A172 (cell line): Measurements from ENCODE around the gene PPP1CB. TPM values are rescaled to one million over a fixed set of nuclear protein-coding genes. Genes with fewer than 3 reads are reported as not detected.
"Not testable (repeated sequence)": the region's sequence is repeated elsewhere in the genome, so short reads cannot be mapped to it uniquely, and the experiment has no call there.

Experiments
- DNase-seq: peaks from one replicate; pipeline ENCODE4 v3.0.0-alpha.2; 2015; ENCODE audit warnings: low spot score
- total RNA-seq: library from RNA; depleted of rRNA; stranded (reverse); fragments of >200 nt; shearing (Covaris generic); gene quantifications from 2 replicates; pipeline ENCODE4 v1.2.3, GENCODE V29; 2014; rRNA removed

Gene PPP1CB
- 187 and 226 TPM in 2 replicates for total RNA-seq

DNA sequence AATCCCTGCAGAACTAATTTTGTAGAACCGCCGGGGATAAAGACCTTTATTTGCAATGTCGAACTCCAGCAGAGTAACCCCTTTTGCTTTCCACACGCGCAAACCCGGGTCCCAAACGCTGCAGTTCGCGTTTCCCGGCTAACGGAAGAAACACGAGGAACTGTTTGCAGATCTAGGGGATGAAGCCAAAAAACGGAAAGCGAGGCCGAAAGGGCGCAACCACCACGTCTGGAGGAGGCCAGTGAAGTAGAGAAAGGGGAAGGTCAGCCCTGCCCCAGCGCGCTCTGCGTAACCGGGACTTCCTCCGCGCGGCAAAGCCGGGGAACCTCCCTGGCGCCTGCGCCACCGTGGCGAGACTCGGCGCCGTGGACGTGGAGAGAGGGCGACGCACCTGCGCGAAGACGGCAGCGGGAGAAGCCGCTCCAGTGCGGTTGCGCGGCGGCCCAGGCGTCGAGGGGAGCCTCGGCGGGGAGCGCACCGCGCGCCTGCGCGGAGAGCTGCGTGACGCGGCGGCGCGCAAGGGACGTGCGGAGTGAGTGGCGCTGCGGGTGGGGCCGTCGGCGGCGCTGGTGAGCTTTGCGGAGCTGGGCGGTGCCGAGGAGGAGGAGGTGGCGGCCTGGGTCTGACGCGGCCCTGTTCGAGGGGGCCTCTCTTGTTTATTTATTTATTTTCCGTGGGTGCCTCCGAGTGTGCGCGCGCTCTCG is at the start of gene PPP1CB:
Gene PPP1CB, plus strand, starts transcription at position 579 of the 704 bp plus-strand sequence. CDS start 295 bp downstream, outside the sequence.
- peak; percentile 90 for DNase-seq

DNA sequence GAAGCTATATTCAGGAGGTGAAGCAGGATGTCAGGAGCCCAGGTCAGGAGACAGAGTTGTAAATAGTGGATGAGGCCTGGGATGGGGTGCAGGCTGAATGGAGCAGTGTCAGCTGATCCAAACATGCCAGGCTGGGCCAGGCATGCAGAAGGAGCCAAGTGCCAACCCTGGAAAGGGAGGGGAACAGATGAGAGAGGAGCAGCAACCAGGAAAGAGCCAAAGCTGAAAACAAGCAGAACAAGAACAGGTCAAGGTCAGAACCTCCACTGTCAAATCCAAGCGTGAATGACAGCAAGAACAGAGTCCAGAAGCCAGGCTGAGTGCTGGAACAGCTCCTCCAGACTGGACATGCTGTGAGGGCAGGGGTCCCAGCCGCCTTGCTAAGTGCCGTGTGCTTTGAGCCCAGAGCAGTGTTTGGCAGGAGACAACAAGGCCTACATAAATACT is 49.2 kb upstream of the PPP1CB start:
- no peak for DNase-seq

DNA sequence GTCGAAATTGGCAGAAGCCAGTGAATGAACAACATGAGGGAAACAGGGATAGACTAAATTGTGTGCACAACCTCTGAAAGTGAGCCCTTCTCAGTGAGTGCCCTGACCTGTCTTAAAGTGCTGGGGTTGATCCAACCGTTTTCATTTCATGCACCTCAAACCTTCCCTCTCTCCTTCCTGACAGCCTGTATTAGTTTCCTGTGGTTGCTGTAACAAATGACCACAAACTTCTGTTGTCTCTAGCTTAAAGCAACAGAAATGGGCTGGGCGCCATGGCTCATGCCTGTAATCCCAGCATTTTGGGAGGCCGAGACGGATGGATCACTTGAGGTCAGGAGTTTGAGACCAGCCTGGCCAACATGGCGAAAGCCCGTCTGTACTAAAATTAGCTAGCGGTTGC is 48.8 kb upstream of the PPP1CB start:
- no peak for DNase-seq

DNA sequence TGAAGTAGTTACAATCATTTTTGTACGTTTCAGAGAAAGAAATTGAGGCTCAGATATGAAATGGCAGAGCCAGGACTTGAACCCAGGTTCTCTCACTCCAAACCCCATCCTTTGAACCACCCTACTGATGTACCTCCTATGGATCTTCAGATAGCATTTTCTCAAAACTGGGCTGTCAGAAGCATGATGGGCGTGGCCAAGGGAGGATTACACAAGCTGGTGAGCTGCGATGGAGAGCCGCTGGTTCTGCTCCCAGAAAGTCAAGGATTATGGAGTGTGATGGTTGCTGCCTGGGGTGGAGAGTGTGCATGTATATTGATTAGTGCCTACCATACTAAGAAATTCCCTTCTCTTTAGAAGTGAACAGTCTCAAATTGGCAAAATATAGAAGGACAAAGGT is 47.0 kb upstream of the PPP1CB start:
- DNase-seq, result no peak

DNA sequence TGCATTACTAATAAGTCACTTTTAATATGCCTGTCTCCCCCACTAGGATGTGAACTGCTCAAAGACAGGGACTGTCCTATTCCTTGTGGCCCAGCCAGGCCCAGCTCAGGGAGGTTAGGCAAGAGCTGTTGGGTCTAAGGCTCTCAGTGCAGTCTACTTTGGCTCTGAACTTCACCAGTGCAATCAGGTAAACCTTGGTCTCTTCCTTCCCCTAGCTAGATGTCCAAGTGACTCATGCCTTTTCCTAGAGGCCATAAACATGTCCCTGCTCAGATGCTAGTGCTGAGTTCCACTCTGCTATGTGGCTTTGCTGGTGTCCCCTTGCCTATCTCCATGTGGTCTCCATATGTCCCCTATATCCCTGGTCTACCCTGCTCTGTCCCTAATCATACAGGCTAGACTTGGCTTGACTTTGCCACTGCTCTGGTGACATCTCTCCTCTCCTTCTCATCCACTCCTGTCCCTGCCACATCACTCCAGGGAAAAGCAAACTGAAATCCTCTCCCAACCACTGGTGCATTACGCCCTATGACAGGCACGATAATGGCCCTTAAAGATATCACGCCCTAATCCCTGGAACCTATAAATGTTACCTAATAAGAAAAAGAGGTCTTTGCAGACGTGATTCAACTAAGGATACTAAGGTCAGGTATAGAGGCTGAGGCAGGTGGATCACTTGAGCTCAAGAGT is 45.7 kb upstream of the PPP1CB start:
- DNase-seq, result no peak

DNA sequence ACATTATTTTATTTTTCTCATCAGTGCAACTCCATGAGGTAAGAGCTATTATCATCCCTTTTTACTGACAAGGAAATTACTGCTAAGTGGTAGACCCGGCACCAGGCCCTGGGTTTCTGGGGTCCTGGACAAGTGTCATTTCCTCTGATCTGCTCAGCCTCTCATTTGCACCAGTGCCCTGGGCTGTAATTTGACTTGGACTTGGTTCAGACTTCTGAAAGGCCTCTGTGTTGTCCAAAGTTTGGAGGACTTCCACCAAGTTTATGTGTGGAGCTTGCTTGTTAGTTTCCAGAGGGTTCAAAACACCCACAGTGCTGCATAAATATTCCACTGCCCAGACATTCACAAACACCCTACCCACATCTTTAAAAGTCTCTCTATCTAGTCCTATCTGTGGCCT is 44.0 kb upstream of the PPP1CB start:
- no peak for DNase-seq

DNA sequence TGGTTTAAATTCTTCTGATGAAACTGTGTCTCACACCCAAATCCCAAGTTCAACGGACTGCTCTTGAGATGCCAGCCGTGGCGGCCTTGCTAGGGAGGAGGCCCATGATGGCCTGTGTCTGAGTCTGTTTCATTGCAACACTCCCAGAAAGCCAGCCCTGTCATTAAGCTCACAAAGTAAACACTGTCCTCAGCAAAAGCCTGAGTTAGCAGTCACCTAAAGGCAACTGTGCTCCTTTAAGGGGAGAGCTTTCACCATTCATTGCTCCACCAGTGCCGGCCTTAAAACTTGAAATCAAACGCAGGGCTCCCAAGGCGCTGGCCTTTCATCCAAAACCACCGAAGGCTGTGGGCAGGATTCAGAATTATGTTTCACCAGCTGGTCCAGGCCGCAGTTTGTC is 42.5 kb upstream of the PPP1CB start:
- no peak for DNase-seq

DNA sequence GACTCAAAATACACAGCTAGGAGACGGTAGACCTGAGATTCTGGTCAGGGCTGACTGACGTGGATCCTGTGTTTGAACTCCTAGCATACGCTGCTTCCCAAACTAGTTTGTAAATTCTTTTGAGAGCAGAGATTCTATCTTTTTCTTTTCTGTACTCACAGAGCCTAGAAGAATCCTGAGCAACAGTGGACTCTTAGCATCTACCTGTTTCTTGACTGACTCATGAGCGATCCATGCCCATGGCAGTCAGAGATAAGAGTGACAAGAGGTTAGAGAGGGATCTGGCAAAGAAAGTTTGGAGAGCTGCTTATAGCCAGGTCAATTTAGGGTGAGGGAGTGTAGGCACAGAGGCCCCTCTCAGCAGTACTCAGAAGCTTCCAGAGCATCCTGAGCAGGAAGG is 41.1 kb upstream of the PPP1CB start:
- DNase-seq, result no peak

DNA sequence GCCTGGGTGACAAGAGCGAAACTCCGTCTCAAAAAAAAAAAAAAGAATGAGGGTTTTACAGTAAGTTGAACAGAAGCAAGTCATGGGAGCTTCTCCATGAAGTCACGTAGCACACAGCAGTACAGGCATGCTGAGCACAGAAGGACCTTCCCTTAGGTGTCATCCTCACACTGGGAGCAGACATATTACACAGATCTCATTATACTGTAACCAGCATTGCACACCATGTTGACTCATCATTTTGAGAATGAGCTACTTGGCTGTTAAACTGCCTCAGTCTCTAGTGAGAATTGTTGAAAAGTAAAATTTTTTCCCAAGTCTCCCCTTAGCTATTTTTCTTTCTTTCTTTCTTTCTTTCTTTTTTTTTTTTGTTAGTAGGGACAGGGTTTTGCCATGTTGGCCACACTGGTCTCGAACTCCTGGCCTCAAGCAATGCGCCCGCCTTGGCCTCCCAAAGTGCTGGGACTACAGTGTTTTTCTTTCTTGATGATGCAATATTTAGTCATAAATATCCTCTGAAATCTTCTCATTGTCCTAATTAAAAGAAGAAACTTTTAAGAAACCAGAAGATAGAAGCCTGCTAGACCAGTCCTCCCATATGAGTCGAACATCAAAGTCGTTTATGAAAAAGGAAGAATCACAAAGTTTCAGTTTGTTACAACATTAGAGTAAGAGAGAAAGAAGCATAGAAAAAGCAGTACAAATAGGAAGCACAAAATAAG is 37.9 kb upstream of the PPP1CB start:
- DNase-seq, result peak; percentile 48

DNA sequence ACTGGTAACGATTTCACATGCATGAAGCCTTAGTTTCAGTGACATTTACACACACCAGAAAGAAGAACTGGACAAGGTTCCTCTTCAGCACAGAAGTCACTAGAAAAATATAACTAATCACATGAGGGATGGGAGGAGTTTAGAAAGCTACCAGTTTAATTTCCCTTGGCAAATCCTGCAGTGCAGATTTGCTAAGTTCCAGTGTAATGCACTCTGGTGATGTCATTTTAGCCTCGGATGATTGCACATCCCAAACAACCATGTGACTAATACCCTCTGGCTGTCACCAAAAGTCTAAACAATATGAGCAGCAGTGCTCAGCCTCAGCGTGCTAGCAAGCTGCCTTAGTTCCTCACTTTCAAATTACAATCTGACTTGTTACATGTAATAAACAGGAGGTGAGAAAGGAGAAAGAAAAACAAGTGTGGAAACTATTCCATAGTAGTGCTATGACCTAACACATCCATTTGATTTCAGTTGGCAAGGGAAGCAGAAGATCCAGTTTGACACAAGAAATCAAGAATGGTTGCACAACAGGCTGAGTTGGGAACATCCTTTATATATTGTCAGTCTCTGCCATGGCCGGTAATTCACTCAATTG is 35.3 kb upstream of the PPP1CB start:
- peak; percentile 89 for DNase-seq

DNA sequence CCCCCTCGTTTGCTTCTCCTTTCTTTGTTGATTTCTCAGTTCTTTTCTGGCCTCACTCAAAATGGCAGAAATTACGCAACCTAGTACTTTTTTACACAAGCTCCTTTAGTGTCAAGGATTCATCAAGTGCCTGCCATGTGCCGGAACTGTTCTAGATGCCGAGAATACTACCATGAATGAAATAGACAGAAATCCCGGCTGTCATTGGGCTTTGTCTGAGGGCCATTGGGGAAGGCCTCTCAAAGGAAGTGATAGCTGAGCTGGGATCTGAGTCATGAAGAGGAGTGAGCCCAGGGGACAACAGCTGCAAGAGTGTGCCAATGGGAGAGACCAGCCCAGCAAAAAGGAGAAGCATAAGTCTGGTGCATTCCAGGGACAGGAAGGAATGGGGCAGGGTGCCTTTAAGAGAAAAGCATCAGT is 34.3 kb upstream of the PPP1CB start:
- DNase-seq, result peak; percentile 79

DNA sequence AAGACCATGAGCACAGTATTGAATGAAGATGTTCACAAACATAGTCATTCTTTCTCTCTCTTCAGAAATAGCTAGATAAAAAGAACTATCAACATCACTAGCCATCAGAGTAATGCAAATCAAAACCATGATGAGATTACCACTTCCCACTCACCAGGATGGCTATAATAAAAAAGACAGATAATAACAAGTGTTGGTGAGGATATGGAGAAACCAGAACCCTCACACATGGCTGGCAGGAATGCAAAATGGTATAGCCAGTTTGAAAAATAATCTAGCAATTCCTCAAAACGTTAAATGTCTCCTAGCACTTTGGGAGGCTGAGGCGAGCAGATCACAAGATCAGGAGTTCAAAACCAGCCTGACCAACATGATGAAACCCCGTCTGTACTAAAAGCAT is 31.3 kb upstream of the PPP1CB start:
- DNase-seq, result no peak

DNA sequence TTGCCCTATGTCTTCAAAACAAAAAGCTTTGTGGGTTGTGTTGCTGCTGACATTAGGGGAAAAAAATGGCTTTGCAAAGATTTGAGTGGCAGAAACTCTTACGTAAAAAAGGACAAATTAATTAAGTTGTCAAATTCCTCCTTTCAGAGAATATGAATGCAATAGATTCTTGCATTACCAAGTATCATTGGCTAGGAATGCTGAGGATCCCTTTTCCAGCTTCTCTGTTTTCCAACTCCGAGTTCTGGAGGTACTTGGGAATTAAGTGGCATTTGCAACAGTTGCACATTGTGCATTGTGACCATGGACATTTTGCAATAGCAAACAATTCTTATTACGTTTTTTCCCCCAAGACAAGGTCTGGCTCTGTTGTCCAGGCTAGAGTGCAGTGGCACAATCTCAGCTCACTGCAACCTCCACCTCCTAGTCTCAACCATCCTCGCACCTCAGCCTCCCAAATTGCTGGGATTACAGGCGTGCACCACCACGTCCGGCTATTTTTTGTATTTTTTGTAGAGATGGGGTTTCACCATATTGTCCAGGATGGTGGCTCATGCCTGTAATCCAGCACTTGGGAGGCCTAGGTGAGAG is 29.9 kb upstream of the PPP1CB start:
- DNase-seq, result no peak

DNA sequence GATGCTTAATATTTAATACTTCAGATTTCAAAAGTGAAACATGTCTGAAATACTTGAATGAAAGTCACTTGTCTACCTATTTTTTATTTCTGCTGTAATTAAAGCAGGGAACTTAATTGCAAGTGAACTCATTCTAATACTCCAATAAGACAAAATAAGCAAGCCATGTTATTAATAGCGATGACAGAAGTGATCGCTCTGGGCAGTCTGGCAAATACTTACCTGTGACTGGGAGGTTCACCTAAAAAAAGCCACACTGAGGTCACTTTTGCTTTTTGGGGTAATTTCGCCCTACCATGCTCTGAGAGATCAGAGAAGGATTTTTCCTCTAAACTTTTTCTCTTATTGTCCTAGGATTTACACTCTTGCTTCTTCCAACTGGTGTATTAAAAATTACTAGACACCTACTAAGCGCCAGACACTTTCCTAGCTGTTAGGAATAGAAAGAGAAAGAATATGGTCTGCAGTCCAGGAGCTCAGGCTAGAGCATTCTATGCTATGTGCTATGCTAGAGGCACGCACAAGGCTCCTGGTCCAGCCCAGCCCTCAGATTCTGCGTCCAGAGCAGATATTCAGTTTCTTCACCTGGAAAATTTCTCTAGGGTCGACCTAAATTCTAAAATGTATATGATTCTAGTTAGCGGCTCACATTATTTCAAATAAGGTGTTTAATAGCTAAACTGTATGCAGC is 26.5 kb upstream of the PPP1CB start:
- DNase-seq, result no peak

DNA sequence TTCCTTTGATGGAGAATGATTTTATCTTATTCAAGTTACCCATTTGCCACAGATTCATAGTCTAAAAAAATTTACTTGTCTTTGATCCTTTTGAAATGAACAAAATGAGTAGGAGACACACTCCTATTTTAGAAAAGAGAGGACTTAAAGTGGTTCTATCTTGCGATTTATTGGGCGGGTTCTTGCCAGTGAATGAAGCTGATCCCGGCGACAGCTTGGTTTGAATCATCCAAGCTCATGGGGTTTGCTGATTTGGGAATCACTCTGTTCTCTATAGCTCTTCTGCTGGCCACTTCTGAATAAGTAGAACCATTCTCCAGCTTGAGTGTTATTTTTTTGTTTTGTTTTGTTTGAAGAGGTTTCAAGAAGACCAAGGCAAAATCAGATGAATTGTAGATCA is 25.5 kb upstream of the PPP1CB start:
- DNase-seq, result no peak

DNA sequence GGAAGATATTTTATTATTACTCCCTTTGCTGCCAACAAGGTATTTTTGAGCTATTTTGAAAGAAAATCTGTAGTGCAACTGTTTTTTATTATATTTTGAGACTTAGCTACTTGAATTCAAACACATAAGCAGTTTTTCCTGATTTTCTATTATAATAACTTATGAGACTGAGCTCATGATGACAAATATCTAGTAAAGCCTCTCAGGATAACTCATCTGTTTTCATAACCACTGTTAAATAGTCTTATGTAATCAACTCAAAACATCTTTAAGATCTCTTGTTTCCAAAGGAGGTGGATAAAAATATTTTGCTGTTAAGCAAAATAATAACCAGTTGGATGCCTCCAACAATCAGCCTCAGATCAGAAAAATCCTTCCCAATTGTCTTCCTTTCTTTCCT is 21.9 kb upstream of the PPP1CB start:
- DNase-seq, result no peak

DNA sequence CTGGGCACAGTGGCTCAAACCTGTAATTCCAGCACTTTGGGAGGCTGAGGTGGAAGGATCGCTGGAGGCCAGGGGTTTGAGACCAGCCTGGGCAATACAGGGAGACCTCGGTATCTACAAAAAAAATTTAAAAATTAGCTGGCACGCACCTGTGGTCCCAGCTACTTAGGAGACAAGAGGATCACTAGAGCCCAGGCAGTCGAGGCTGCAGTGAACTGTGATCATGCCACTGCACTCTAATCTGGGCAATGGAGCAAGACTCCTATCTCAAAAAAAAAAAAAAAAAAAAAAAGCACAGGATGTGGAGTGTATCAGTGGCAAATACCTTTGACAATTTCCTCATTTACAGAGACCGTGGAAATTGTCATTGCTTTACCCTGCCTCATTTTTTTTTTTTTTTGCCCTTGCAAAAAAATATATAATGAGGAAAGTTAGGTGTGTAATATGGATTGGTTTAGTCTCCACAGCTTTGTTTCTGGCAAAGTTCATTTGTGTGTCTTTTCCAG is 20.9 kb upstream of the PPP1CB start:
- DNase-seq, result no peak

DNA sequence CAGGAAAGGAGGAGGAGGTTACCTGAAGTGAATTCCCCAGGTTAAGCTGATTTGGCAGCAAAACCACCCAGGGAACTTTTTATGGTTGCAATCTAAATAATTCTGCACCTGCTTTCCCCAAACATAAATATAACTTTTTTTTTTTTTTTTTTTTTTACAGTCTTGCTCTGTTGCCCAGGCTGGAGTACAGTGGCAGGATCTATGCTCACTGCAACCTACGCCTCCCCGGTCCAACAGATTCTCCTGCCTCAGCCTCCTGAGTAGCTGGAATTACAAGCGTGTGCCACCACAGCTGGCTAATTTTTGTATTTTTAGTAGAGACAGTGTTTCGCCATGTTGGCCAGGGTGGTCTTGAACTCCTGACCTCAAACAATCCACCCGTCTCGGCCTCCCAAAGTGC is 16.1 kb upstream of the PPP1CB start:
- no peak for DNase-seq

DNA sequence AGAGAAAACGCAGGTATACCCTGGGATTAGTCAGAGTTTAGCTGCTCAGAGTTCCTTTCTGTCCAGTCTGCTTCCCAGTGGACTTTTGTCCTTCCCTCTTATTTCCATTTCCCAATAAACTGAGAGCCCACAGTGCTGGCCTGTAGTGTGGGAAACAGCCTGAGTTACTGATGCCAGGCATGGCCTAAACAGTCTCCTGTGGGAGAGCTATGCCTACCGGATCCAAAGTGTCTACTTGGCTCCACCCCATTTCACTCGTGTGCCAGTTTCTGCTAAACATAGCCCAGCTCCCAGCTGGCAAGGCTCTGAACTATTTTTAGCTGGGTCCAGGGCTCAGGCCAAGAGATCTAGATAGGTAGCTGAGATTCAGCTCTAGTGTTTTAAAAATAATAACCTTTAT is 15.6 kb upstream of the PPP1CB start:
- peak; percentile 76 for DNase-seq

DNA sequence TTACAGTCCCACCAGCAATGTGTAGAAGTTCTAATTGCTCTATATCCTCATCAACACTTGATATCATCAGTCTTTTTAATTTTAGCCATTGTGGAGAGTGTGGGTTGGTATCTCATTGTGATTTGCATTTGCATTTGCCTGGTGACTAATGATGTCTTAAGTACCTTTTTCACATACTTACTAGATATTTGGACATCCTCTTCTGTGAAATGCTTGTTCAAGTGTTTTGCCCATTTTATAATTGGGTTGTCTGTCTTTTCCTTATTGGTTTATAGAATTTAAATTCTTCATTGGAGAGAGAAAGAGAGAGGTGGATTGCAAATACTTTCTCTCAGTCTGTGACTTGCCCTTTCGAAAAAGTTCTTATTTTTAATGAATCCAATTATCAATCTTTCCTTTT is 14.0 kb upstream of the PPP1CB start:
- no peak for DNase-seq

DNA sequence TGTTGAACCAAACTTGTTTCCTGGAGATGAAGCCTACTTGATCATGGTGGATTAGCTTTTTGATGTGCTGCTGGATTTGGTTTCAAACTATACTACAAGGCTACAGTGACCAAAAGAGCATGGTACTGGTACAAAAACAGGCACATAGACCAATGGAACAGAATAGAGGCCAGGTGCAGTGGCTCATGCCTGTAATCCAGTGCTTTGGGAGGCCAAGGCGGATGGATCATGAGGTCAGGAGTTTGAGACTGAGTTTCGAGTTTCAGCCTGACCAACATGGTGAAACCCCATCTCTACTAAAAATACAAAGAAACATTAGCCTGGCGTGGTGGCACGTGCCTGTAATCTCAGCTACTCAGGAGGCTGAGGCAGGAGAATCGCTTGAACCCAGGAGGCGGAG is 9.0 kb upstream of the PPP1CB start:
- not testable (repeated sequence) for DNase-seq
